ENCODE results near the gene CCT6A.
A peak's percentile ranks its signal among the peaks of the same experiment; 100 is the strongest.
"Not testable (repeated sequence)": the region's sequence is repeated elsewhere in the genome, so short reads cannot be mapped to it uniquely, and the experiment has no call there.

CCT6A gene

DNA sequence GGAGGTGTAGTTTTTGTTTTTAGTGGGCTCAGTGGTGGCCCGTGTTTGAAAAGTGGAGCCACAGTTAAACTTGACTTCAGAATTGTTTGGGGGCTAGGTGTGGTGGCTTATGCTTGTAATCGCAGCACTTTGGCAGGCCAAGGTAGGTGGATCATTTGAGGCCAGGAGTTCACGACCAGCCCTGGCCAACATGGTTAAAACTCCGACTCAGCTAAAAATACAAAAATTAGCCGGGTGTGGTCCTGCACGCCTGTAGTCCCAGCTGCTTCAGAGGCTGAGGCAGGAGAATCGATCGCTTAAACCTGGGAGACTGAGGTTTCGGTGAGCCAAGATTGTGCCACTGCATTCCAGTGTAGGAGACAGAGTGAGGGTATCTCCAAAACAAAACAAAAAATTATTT is 1.8 kb downstream of the CCT6A start:
- no peak for DNase-seq

DNA sequence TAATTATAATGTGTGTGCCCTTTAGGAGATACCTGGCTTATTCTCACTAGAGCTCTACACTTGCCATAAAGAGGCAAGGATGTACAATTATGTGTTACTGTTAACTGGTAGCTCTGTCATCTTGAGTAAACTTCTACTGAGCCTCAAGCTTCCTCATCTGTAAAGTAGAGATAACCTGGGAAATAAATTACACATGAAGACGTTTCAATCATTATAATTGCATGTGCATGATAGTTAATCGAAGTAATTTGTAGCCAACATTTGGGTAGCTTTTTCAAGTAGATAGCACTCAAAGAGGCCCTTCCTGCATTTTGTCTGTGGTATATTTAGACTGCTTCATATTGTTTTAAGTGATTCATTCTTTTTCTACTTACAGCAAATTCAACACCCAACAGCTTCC is 2.4 kb downstream of the CCT6A start:
- DNase-seq, result no peak

DNA sequence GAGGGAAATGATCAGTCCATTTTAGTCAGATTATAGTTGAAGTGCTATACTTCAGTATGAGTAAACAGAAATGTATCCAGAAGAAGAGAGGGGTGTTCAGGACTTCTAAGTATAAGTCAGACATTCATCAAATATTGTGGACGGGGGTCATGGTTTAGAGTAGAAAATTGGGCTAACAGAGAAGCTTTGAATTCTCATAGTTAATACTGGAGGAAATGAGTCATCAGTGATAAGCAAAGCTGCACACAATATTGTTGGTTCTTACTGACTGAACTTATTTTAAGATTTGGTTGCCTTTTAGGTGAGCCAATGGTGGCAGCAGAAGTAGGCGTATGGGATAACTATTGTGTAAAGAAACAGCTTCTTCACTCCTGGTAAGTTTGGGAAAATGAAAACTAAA is 10.8 kb downstream of the CCT6A start:
- DNase-seq, result no peak

DNA sequence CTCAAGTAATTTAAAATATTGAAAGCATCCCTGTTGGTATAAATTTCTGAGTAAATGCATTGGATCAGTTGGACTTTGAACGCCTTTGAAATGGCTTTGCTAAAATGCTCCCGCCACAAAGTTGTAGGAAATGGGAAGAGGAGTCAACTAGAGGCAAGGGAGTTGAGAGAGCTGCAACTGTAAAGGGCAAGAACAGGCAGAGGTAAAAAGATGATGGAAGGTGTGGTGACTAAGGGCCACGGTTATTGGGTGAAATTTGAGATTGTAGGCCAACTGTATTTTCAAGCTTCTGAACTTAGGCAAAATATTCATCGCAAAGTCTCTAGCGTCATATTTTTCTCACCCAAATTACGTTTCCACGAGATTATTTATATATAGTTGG is 11.9 kb downstream of the CCT6A start:
- DNase-seq, result no peak

DNA sequence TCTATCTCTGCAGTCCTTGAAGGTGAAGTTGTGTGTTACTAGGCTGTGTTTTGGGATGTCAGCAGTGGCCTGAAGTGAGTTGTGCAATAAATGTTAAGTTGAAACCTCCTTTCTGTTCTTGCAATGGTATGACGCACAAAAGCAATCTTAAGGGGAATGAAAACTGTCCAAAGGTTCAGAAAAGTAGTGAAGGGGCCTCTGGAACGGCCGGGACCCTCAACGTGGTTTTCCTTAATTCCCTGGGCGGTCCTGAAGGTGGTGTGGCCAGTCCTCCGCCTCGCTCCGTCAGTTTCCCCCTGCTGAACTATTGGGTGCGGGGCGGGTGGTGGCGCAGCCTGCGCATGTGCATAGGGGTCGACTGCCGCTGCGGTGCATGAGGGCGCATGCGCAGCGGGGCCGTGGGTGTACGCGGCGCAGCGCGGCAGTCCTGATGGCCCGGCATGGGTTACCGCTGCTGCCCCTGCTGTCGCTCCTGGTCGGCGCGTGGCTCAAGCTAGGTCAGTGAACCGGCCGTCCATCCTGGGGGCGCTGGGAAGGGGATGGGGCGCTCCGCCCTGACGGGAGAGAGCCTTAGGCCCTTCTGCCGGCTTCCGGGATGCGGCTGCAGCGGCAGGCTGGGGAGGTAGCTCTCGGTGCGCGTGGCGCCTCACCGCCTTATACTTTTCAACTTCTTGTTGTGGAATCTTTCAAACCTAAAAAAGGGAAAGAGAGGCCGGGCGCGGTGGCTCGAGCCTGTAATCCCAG is 12.5 kb downstream of the CCT6A start, which contains the start of gene SUMF2:
SUMF2 (plus strand) TSS at position 405 of the 744 bp plus-strand sequence; CDS start at position 431, 26 bp downstream.
- DNase-seq, result peak; percentile 88 to 90

DNA sequence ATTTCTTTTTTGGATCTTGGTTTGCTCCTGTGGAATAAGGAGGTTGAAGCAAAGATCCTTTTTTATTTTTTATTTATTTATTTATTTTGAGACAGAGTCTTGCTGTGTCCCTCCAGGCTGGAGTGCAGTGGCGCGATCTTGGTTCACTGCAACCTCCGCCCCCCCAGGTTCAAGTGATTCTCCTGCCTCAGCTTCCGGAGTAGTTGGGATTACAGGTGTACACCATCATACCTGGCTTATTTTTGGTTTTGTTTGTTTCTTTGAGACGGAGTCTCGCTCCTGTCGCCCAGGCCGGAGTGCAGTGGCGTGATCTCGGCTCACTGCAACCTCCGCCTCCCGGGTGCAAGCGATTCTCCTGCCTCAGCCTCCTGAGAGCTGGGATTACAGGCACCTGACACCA is 14.8 kb downstream of the CCT6A start:
- DNase-seq, result not testable (repeated sequence)

DNA sequence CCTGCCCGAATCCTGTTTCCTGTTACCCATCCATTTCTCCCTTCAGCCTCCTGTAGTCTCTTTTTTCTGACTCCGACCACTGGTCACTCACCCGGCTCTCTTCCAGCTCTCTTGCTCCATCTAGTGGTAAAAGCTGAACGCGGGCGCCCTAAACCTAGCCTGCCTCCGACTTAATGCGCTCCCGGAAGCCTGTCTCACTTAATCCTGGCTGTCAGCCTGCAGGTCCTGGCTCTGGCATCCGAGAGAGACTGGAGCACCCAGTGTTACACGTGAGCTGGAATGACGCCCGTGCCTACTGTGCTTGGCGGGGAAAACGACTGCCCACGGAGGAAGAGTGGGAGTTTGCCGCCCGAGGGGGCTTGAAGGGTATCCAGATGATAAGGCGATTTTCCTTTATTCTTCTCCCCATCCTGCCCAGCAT is 22.8 kb downstream of the CCT6A start:
- peak; percentile 61 to 76 for DNase-seq

DNA sequence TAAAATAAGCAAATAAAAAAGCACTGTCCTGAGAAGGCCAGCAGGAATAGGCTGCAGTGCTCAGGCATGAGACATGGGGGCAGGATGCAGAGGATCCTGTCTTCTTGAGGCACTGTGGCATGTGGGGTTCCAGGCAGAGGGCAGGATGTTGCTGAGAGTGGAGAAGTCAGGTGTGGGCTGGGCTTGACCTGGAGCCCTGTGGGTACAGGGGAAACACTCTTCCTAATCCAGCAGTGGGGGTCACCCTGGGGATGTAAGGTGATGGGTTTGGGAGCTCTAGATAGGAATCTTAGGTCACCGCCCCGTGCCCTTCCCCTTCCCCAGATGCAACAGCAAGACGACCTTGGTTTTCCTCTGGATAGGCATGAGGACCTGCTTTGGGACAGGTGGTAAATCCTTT is 26.1 kb downstream of the CCT6A start:
- DNase-seq, result no peak

DNA sequence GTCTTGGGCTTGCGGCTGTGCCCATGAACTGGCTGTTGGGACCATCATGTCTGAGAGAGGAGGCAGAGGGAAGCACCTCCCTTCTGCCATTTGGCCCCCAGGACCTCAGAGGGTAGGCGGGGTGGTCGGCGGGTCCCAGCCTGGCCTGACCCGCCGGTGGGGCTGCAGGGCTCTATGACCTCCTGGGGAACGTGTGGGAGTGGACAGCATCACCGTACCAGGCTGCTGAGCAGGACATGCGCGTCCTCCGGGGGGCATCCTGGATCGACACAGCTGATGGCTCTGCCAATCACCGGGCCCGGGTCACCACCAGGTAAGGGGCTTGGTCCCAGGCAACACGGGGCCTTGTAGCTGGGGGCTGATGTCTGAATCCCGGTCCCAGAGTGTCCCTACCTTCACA is 26.6 kb downstream of the CCT6A start:
- no peak for DNase-seq

DNA sequence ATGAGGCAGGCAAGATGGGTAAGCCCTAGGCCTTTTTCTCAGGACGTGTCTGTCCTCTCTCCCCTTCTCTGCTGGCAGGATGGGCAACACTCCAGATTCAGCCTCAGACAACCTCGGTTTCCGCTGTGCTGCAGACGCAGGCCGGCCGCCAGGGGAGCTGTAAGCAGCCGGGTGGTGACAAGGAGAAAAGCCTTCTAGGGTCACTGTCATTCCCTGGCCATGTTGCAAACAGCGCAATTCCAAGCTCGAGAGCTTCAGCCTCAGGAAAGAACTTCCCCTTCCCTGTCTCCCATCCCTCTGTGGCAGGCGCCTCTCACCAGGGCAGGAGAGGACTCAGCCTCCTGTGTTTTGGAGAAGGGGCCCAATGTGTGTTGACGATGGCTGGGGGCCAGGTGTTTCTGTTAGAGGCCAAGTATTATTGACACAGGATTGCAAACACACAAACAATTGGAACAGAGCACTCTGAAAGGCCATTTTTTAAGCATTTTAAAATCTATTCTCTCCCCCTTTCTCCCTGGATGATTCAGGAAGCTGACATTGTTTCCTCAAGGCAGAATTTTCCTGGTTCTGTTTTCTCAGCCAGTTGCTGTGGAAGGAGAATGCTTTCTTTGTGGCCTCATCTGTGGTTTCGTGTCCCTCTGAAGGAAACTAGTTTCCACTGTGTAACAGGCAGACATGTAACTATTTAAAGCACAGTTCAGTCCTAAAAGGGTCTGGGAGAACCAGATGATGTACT is 28.1 kb downstream of the CCT6A start:
- no peak for DNase-seq

DNA sequence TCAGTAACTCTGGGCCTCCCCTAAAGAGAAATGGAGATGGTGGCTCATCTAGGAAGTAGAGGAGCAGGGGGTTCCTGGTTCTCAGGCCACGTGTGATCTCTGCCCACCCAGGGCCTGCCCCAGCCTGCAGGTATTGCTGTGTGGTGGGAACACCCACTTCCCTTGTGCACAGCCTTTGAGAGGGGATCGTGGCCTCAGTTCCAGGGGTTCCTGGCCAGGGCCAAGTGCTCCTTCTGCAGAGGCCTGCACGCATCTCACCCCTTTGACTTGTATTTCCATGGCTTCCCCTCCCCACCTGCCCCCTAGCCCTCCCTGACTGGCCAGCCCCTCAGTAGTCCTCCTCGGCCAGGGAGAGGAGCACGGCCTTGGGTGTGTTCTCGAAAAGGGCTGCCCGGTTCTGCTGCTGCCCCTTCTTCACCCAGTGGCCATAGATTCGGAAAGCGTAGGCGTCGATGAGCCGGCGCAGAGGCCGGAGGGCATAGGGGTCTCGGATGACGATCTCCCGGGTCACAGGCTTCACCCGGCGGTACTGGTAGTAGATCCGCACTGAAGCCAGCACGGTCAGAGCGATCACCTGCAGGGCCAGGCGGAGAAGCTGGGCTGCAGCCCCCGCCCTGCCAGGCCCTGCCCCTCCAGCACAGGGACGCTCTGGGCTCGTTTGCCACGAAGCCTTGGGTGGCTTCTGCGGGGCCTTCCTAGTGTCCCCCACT is 29.3 kb downstream of the CCT6A start:
- not testable (repeated sequence) for DNase-seq

DNA sequence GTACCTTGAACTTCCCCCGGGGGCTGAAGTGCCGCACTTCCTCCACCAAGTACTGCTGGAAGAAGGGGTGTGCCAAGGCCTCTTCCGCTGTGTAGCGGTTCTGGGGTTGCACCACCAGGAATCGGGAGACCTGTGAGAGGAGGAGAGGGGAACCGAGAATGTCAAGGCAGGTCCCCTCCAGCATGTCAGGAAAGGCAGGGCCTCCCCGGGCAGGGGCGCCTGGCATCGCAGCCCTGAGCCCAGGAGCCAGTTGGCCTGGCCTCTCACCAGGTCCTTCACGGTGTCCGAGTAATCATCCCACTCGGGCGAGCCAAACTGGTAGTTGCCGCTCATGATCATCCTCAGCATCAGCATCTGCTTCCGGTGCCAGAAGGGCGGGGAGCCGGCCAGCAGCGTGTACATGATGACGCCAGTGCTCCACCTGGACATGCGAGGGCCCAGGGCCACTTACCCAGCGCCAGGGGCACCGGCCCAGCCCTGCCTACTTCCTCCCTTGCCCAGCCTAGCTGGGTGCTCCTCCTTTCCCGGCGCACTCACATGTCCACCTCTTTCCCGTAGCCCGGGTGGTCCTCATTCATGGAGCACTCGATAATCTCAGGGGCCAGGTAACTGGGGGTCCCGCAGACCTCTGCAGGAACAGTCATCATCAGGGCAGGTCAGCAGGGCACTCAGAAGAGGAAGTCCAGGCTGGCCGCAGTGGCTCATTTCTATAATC is 30.2 kb downstream of the CCT6A start:
- no peak for DNase-seq

DNA sequence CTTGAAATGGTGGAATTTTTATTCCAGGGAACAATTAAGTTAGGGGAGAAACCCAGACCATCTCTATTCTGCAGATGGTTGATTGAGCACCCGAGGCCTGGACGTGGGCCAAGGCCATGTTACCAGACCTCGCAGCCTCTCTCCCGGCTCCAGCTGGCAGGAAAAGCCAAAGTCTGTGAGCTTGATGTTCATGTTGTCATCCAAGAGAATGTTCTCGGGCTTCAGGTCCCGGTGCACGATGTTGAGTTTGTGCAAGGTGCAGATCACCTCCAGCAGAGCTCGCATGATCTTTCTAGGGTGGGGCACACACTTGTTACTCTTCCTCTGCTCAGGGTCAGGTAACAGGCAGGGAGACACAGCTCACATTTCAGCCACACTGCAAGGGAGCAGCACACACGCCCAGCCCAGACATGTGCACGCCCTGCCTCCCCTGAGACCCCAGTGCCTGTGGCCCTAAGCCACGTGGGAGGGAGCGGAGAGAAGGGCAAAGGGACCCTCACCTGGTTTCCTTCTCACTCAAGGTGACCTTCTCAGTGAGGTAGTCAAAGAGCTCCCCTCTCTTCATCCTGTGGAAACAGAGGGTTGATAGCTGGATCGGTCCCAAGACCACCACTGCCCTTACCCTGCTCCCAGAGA is 31.7 kb downstream of the CCT6A start:
- DNase-seq, result no peak

DNA sequence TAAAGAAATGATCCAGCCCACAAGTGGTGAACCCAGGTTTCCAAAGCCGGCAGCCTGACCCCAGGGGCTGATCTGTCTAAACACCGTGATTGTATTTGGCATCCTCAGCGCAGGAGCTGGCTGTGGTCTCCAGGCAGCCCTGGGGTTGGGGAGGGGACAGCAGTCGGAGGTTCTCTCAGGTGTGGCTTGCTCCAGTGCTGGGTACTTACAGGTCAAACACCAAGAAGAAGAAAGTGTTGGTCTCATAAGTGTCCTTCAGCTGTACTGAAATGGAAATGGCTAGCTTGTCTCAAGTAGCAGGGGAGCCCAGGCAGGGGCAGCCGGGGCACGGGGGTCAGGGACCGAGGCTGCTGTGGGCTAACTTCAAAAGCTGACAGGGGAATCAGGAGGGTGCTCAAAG is 35.2 kb downstream of the CCT6A start:
- no peak for DNase-seq

DNA sequence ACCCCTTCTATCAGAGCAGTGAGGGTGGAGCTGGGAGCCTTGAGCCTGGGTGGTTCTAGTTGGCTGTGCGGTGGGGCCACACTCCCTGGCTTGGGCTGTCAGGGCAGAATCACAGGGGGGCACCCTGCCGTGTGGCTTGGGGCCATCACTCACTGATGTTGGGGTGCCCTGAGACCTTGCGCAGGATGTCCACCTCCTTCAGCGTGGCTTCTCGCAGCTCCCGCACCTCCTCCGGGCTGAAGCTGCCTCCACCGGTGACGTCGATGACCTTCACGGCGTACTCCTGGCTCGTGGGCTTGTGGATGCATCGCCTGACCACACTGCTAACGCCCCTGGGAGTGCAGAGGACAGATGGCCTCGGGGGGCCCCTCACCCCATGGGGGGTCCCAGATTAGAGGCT is 35.9 kb downstream of the CCT6A start:
- no peak for DNase-seq

DNA sequence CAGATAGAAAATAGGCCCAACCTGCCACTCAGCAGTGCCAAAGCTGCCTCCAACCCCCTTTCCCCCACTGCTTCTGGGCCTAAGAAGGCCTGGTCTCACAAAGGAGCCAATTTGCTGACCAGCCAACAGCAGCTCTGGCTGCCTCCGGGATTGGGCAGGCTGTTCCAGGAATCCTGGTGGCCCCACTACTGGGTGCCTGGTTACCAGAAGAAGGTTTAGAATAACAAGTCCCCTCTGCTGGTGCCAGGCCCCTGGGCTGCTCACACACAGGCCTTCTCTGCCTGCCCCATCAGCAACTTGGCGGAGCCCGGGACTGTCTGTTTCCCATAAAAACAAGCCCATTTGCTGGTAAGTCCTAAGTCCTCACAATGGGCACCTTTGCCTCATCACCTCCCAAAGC is 40.0 kb downstream of the CCT6A start:
- DNase-seq, result no peak

DNA sequence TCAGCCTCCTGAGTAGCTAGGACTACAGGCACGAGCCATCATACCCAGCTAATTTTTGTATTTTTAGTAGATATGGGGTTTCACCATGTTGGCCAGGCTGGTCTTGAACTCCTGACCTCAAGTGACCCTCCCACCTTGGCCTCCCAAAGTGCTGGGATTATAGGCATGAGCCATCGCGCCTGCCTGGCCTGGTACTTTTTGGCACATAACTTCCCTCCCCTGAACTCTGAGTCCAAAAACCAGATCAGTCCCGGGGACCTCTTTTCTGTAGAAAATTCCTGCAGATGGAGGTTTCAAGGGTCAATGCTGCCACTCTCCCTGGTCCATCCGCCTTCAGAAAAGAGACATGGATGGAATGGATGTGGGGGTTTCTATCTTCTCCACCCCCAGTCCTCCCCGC is 40.8 kb downstream of the CCT6A start:
- DNase-seq, result not testable (repeated sequence)

DNA sequence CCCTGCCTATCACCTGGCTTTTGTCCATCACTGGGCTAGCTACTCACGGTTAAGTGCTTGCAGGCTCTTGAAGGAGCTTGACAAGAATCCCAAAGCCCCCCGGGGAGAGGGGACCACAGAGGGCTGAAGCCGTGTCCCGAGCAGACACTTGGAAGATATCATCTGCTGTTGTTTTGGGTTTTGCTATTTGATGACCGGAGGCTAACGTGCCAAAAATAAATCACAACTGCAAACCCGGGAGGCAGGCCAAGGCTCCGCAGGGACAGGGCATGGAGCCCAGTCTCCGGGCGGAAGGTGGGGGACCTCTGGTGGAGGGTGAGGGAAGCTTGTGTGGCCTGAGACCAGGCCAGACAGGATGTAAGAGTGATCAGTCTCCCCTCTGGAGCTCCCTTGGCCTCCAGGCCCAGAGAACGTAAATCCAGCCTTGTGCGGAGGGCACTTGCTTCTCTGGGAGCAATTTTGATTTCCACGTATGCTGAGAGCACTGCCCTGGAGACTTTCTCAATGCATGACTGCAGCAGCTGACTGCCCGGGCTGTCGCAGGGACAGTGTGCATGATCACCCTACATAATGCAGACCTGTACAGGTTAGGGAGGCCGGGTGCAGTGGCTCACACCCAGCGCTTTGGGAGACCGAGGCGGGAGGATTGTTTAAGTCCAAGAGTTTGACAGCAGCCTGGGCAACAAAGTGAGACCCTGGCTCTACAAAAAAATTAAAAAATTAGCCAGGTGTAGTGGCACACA is 41.4 kb downstream of the CCT6A start, which contains the start of gene PHKG1:
PHKG1 (minus strand) TSS at position 164 of the 743 bp plus-strand sequence. CDS start 4,011 bp downstream, outside the sequence.
- DNase-seq, result no peak

DNA sequence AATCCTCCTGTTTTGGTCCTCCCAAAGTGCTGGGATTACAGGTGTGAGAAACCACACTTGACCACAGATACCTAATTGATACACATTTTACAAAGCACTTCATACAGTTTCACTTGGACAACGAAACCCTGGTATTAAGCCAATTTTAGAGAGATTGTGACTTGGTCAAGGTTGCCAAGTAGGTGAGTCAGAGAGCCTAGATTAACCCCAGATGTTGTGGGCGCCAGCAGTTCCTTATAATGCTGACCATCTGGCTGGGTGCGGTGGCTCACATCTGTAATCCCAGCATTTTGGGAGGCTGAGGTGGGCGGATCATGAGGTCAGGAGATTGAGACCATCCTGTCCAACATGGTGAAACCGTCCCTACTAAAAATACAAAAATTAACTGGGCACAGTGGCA is 46.1 kb downstream of the CCT6A start:
- no peak for DNase-seq

DNA sequence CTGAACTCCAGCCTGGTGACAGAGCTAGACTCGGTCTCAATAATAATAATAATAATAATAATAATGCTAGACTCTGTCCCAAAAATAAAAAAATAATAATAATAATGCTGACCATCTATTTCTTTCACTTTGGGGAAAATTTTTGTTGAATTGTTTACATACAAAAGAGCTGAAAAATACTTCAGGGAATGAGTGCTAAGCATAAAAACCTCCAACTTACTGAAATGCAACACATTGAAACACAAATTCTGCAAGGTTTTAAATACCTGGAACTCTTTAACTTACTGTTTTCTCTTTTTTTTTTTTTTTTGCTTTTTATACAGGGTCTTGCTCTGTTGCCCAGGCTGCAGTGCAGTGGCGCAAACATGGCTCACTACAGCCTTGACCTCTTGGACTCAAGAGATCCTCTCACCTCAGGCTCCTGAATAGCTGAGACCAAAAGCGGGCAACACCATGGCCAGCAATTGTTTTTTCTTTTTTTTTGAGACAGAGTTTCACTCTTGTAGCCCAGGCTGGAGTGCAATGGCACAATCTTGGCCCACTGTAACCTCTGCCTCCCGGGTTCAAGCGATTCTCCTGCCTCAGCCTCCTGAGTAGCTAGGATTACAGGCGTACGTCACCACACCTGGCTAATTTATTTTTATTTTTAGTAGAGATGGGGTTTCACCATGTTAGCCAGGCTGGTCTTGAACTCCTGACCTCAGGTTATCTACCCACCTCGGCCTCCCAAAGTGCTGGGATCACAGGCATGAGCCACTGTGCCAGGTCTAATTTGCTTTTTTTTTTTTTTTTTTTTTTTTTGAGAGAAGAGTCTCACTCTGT is 46.8 kb downstream of the CCT6A start:
- DNase-seq, result not testable (repeated sequence)

DNA sequence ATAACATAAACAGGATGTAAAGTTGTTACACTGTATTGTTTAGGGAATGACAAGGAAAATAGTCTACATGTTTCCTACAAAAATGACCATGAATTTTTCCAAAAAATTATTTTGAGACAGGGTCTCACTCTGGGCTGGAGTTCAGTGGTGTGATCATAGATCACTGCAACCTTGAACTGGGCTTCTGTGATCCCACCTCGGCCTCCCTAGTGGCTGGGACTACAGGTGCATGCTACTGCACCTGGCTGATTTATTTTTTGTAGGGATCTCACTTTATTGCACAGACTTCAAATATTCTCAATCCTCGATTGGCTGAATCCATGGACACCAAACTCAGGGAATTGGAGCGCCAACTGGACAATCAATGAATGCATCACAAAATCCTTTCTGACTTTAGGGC is 48.1 kb downstream of the CCT6A start:
- no peak for DNase-seq
